ENCODE measurements around the gene ELAC2.

- TF ChIP-seq POLR2AphosphoS5 (IDR thresholded peaks at IDR 0.05) = no peak
- no peak for TF ChIP-seq POLR2A (IDR thresholded peaks at IDR 0.05)
- TF ChIP-seq CTCF (IDR thresholded peaks at IDR 0.05) = no peak
Observed at GRCh38 chr17:12998874-12999273, 19.0 kb downstream of the ELAC2 start.
